Pancreas (tissue), 10 donors: Measurements from ENCODE around the gene NSMF. TPM values are rescaled to one million over a fixed set of nuclear protein-coding genes. Genes with fewer than 3 reads are reported as not detected.

Experiments used
- ATAC-seq, 4 donors: fragments of 200-7000 bp; cut with Tn5 transposase; one replicate each; pipeline versions ENCODE4 v1.8.0 to v1.9.1; 2020; ENCODE audit warnings: mild to moderate bottlenecking in 4 of 4, moderate library complexity in 4 of 4
- DNase-seq, 6 donors: peaks; one replicate each; pipeline ENCODE4 v3.0.0-alpha.2; 2020
- FAIRE-seq: peaks from 2 replicates; lab custom pipeline; 2012; peaks lifted over from hg19 to GRCh38; lab: Jason Lieb, UNC
- H3K27ac ChIP-seq, 4 donors: fragments of 200-600 bp; sonication (generic); 1 replicate in 3 of 4; 2 replicates in 1 of 4; pipeline versions ENCODE4 v1.5.0 to v1.8.0; 2020
- H3K27me3 ChIP-seq, 4 donors: fragments of 200-600 bp; one replicate each; pipeline ENCODE4 v1.8.0; 2021
- H3K36me3 ChIP-seq, 3 donors: fragments of 200-600 bp; sonication (generic) in 1 of 3; one replicate each; pipeline versions ENCODE4 v1.5.0 to v1.8.0; 2020 to 2021
- H3K4me1 ChIP-seq, 3 donors: fragments of 200-600 bp; one replicate each; pipeline ENCODE4 v1.8.0; 2021
- H3K4me3 ChIP-seq, 4 donors: fragments of 200-600 bp; sonication (generic) in 2 of 4; one replicate each; pipeline versions ENCODE4 v1.5.0 to v1.8.0; 2020 to 2021
- H3K9me3 ChIP-seq, 4 donors: fragments of 200-600 bp; one replicate each; pipeline ENCODE4 v1.8.0; 2021
- WGBS, 2 donors: extraction: QIAGEN DNeasy Blood & Tissue Kit; methylation state at CpG; one replicate each; pipeline ENCODE4 v1.1.7; 2013; 5-methylcytosine and 5-hydroxymethylcytosine counted together
- intact Hi-C, 3 donors: fragments of 100-400 bp; cut with DNase I; formaldehyde crosslinking; loops; one replicate each; pipeline versions ENCODE4 v1.11.1 to v1.14.2; 2022
- polyA plus RNA-seq, 2 donors: library from polyadenylated mRNA; stranded (reverse); fragments of 200-250 nt; gene quantifications; one replicate each; pipeline ENCODE4 v1.2.3, GENCODE V29; 2013
- total RNA-seq, 6 donors: library from RNA; stranded (reverse); fragmentation: NEBNext Ultra II Directional in 4 of 6; extraction: Animal tissue kit (Norgen Biotek cat#: 25700) in 4 of 6; gene quantifications; one replicate each; pipeline versions ENCODE4 v1.2.1 to v1.2.4, GENCODE V29; 2021 to 2023
- TF ChIP-seq, protein P1 (sequence below), 4 donors: fragments of 200-600 bp; sonication (generic) in 3 of 4; IDR thresholded peaks; one replicate each; pipeline versions ENCODE4 v1.5.0 to v1.8.0; 2021; ENCODE audit warnings: antibody characterized with exemption in 4 of 4
- donor health status: healthy with polysubstance abuse.
- donor health status: DM: no; HTN: no; CAD: no; lungs with moderate emphysema.
- donor health status: DM: no; HTN: no; CAD: no.
- donor health status: control.
- donor health status: control.
- donor health status: Bipolar disorder and iron deficiency.
- donor health status: DM: yes; HTN: yes; CAD: no.
- donor health status: DM: no; HTN: no; CAD: no.
- donor health status: DM: no; HTN: no; CAD: no.
- donor health status: DM: yes; HTN: yes; CAD: no.

NSMF gene
- total and polyA plus RNA-seq, 8 donors = 22.0 to 81.0 (median 30.0) TPM

DNA sequence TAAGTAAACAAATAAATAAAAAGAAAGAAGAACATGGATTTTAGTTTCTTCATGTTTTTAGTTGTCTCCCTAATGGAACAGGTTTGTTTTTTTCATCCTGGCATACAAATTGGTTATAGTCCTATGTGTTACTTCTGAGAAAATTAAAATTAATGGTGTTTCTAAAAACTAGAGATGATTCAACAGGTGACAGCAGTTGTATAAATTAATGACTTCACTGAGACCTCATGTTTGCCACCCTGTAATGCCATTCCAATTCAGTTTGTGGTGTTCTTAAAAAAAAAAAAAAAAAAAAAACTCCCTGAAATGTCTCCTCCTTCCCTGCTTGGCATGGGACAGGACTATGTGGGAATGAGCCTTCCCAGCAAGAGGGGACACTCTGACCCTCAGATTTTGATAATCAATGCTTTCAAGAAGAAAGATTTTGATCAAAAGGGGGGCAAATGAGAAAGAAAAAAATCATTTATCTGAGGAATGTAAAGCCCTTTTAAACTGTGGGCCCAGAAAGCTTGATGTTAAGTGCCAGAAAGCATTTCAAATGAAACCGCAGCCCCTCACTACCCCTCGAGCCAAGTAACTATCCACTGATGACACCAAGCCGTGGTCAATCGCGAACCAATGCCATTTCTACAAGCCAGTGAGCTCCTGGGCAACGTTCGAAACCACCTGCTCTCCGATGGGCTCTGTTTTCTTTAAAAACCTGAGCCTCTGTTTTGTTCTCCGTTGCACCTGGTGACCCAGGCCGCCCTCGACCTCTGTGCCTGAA, 37.1 kb downstream of the NSMF start:
- Histone ChIP-seq H3K27me3 (no peaks in the 10 kb centered on the region), H3K36me3 (no peaks in the 10 kb centered on the region), H3K27ac (peak overlapping the region in 2 of 4 donors; percentile 65 to 73), H3K4me3 (peak overlapping the region; percentile 70 to 99 (median 95)), H3K4me1 (peaks cover 5 to 17% (median 8%) of the 10 kb centered on the region in 3 donors), H3K9me3 (no peaks in the 10 kb centered on the region)
- DNase-seq (peak in 1 of 6 donors; percentile 21), ATAC-seq (no peak), FAIRE-seq (no peak)
- 2% methylated on average over 11 of the region's 11 CpGs for WGBS, 2 donors
- TF ChIP-seq, protein P1, sequence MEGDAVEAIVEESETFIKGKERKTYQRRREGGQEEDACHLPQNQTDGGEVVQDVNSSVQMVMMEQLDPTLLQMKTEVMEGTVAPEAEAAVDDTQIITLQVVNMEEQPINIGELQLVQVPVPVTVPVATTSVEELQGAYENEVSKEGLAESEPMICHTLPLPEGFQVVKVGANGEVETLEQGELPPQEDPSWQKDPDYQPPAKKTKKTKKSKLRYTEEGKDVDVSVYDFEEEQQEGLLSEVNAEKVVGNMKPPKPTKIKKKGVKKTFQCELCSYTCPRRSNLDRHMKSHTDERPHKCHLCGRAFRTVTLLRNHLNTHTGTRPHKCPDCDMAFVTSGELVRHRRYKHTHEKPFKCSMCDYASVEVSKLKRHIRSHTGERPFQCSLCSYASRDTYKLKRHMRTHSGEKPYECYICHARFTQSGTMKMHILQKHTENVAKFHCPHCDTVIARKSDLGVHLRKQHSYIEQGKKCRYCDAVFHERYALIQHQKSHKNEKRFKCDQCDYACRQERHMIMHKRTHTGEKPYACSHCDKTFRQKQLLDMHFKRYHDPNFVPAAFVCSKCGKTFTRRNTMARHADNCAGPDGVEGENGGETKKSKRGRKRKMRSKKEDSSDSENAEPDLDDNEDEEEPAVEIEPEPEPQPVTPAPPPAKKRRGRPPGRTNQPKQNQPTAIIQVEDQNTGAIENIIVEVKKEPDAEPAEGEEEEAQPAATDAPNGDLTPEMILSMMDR (IDR thresholded peaks at IDR 0.05) = no peak
- intact Hi-C loops = no loop called here

DNA sequence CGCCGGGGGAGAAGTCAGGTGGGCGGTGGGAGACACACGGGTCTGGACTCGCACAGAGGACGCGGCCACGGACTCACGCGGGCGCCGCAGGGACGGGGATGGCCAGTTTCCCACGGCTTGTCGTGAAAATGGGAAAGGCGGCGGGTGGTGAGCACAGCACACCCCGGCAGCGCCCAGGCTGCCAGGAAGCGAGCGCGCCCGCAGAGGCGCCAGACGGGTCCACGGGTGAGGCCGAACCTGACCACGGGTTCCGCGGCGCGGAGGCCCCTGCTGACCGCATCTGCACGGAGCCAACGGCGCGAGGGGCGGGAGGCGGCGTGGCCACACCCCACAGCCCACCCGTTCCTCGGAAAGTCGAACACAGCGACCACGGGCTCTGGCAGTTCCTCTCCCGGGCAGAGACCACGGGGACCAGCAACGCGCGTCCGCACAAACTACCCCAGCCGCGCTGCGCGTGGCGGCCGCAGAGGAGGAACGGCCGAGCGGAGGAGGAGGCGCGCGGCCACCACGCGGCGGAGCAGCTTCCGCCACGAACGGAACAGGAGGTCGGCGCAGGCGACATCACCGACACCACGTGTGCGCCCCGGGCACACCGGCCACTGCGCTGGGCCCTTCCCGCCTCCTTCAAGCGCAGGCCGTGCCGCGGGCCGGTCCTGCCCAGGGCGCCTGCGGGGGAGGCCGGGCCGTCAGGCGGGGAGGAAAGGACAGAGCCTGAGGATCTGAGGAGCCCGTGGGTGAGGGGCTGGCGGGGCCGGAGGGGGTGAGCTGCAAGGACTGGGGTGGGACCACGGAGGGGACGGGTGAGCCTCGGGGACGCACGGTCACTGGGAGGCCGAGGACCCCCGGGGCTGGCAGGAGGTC, 41.7 kb downstream of the NSMF start:
- Histone ChIP-seq H3K36me3 (no peaks in the 10 kb centered on the region), H3K27ac (no peak overlapping the region), H3K27me3 (no peaks in the 10 kb centered on the region), H3K4me3 (peak overlapping the region in 3 of 4 donors; percentile 7 to 24 (median 22)), H3K4me1 (peaks cover 5 to 9% (median 8%) of the 10 kb centered on the region in 3 donors), H3K9me3 (no peaks in the 10 kb centered on the region)
- intact Hi-C loops = no loop called here
- TF ChIP-seq, protein P1 (IDR thresholded peaks at IDR 0.05) = no peak
- FAIRE-seq (no peak), DNase-seq (peak in 3 of 6 donors; percentile 41 to 68 (median 60)), ATAC-seq (peak; percentile 17 to 73 (median 58))
- 83 to 87% methylated on average over 90 to 99 of the region's 99 CpGs for WGBS, 2 donors

DNA sequence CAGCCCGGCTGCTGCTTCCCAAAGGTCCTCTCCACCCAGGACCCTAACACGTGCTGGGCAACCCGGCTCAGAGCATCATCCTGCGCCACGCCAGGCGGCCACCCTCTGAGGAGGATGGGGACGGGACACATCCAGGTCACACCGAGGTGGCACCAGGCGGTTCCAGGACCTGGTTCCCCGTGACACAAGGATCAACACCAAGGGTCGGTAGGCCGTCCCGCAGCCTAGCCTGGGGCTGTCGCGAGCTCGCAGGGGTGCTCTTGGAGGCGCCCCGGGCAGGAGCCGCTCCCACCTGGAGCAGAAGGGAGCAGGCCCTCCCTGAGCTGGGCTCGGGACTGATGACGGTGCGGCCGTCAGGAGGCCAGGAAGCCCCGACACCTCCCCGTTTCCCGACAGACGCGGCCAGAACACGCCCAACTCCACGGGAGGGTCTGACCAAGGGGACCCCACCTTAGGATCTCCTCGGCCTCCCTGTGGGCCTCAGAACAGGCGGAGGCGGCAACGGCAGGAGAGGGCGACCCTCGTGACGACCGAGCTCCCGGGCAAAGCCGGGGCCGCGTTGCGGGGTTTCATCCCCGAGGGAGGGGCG, 42.5 kb downstream of the NSMF start:
- Histone ChIP-seq H3K36me3 (no peaks in the 10 kb centered on the region), H3K9me3 (no peaks in the 10 kb centered on the region), H3K4me1 (peaks cover 0 to 4% (median 2%) of the 10 kb centered on the region in 3 donors), H3K27ac (no peak overlapping the region), H3K27me3 (no peaks in the 10 kb centered on the region), H3K4me3 (peak overlapping the region in 2 of 4 donors; percentile 22 to 24)
- no peak for FAIRE-seq
- intact Hi-C loops = no loop called here
- TF ChIP-seq, protein P1 (IDR thresholded peaks at IDR 0.05) = no peak
- peak in 2 of 6 donors; percentile 41 to 79 for DNase-seq
- WGBS, 2 donors = 92 to 95% methylated on average over 42 to 45 of the region's 45 CpGs
- ATAC-seq = no peak

DNA sequence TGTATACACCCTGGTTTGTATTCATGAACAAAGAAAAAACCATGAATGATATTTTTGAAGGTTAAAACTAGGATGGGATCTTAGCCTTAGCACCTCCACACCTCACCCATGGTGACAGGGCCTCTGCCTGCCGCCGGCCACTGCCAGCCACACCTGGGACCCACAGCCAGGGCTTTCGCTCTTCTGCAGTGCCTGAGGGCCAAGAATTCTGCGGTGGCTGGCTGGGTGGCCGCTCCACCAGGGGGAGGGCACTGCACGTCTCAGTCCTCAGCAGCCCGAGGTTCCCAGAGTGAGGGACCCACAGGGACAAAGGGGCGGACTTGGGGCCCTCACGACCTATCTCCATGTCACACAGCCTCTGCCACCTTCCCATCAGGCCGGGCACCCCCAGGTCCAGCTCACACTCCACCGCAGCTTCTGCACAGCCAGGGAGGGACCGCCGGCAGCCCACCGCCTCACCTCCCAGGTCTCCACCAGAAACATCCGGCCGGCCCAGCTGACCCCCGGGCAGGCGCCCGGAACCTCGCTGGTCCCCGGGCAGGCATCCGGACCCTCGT, 43.0 kb downstream of the NSMF start:
- TF ChIP-seq, protein P1 (IDR thresholded peaks at IDR 0.05) = no peak
- DNase-seq (no peak), ATAC-seq (no peak), FAIRE-seq (no peak)
- H3K36me3 ChIP-seq = no peaks in the 10 kb centered on the region
- no peaks in the 10 kb centered on the region for H3K27me3 ChIP-seq
- intact Hi-C loops = no loop called here
- no peaks in the 10 kb centered on the region for H3K4me1 ChIP-seq
- H3K9me3 ChIP-seq = no peaks in the 10 kb centered on the region
- H3K27ac ChIP-seq = no peak overlapping the region
- H3K4me3 ChIP-seq = no peak overlapping the region
- WGBS, 2 donors = 95% methylated on average over 23 of the region's 23 CpGs
